H1 (cell line): ENCODE measurements around the gene SPOCK1. TPM values are rescaled to one million over a fixed set of nuclear protein-coding genes. Genes with fewer than 3 reads are reported as not detected.

Experiments used
- BRCA1 ChIP-seq: IDR thresholded peaks from 2 replicates; pipeline ENCODE4 v1.6.1; 2012; ENCODE audit warnings: low read depth, low read length, improper control_type of control experiment
- GTF2F1 ChIP-seq: IDR thresholded peaks from 2 replicates; pipeline ENCODE4 v1.6.1; 2012; ENCODE audit warnings: low read depth, low read length, improper control_type of control experiment, borderline replicate concordance
- SIRT6 ChIP-seq: IDR thresholded peaks from one replicate; pipeline ENCODE4 v1.7.1; 2012; ENCODE audit warnings: low read length, inconsistent platforms
- SRF ChIP-seq: IDR thresholded peaks from 2 replicates; pipeline ENCODE4 v1.6.1; 2011; ENCODE audit warnings: mild to moderate bottlenecking, low read depth, low read length, moderate library complexity
- polyA plus RNA-seq, 7 experiments: library from polyadenylated mRNA; depleted of rRNA in 3 of 7; stranded (reverse) in 5 of 7; unstranded in 2 of 7; fragments of >200 nt in 5 of 7; fragments of 200-250 nt in 2 of 7; gene quantifications; 1 replicate in 5 of 7; 2 replicates in 1 of 7; 4 replicates in 1 of 7; pipeline versions ENCODE4 v1.2.1 to v1.2.3, GENCODE V29; 2011 to 2013; ENCODE audit warnings: missing spikeins in 2 of 7, mixed read lengths in 2 of 7
- total RNA-seq: library from RNA; stranded (reverse); fragmentation: NEBNext Ultra II Directional; extraction: Animal tissue kit (Norgen Biotek cat#: 25700); gene quantifications from 2 replicates; pipeline ENCODE4 v1.2.1, GENCODE V29; 2021

SPOCK1 gene
- total and polyA plus RNA-seq, 2 of the 8 experiments (the other 6 are each of a cell fraction or from before 2014, with no cell fraction given), result 6.9 to 18.1 TPM

DNA sequence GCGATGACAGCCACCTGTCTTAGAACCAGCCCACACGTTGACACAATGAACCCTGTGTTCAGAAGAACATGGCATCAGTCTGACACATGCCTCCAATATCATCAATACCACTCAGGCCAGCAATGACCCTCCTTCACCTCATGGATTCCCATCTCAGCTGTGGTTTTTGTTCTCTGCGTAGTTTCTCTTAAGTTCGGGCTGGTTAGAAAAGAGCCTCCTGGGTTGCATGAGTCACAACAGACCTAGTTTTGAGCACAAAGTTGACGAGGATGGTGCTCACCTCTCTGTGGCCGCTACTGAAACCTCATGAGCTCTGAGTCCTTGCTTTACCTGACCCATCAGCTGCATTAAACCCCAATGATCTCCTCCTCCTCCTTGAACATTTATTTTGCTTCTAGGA lies 299.9 kb downstream of the SPOCK1 start (continued):
- no peak for TF ChIP-seq BRCA1
- TF ChIP-seq SIRT6, result no peak
- TF ChIP-seq SRF, result no peak
- TF ChIP-seq GTF2F1, result no peak
